MM.1S (cell line): ENCODE results near the gene LRRC10B.

Experiments
- DNase-seq: peaks from one replicate; pipeline ENCODE4 v3.0.0-alpha.2; 2015
- H2AFZ ChIP-seq: fragments of 300-600 bp; sonication (generic); 2 replicates; pipeline ENCODE4 v1.6.0; 2016; ENCODE audit warnings: antibody characterized with exemption, low read length
- H3F3A ChIP-seq: fragments of 300-600 bp; sonication (generic); 2 replicates; pipeline ENCODE4 v1.6.1; 2016; ENCODE audit warnings: mild to moderate bottlenecking, antibody characterized with exemption, low read length, moderate library complexity, mixed read lengths; ENCODE audit not compliant: insufficient read depth
- H3K27ac ChIP-seq: fragments of 300-600 bp; sonication (generic); 2 replicates; pipeline ENCODE4 v1.5.1; 2016; ENCODE audit warnings: mild to moderate bottlenecking, low read length
- H3K27me3 ChIP-seq: fragments of 300-600 bp; sonication (generic); replicated peaks from 2 replicates; pipeline ENCODE4 v1.6.0; 2016; ENCODE audit warnings: low read length; ENCODE audit not compliant: insufficient read depth
- H3K36me3 ChIP-seq: fragments of 300-600 bp; sonication (generic); replicated peaks from 2 replicates; pipeline ENCODE4 v1.6.1; 2016; ENCODE audit warnings: mild to moderate bottlenecking, low read length, mixed read lengths; ENCODE audit not compliant: insufficient read depth
- H3K4me1 ChIP-seq: fragments of 300-600 bp; sonication (generic); 2 replicates; pipeline ENCODE4 v1.6.1; 2016; ENCODE audit warnings: low read length, mixed read lengths
- H3K4me2 ChIP-seq: fragments of 300-600 bp; sonication (generic); 2 replicates; pipeline ENCODE4 v1.6.0; 2016; ENCODE audit warnings: low read depth, low read length
- H3K4me3 ChIP-seq: fragments of 300-600 bp; sonication (generic); 2 replicates; pipeline ENCODE4 v1.5.1; 2016; ENCODE audit warnings: low read length, mixed read lengths
- H3K79me2 ChIP-seq: fragments of 300-600 bp; sonication (generic); 2 replicates; pipeline ENCODE4 v1.6.1; 2016; ENCODE audit warnings: mixed run types, low read length, mixed read lengths
- H3K9ac ChIP-seq: fragments of 300-600 bp; sonication (generic); 2 replicates; pipeline ENCODE4 v1.6.1; 2016; ENCODE audit warnings: low read length, mixed read lengths
- H3K9me2 ChIP-seq: fragments of 300-600 bp; sonication (generic); replicated peaks from 2 replicates; pipeline ENCODE4 v1.6.1; 2016; ENCODE audit warnings: mild to moderate bottlenecking, low read length, mixed read lengths; ENCODE audit not compliant: insufficient read depth
- H3K9me3 ChIP-seq: fragments of 300-600 bp; sonication (generic); replicated peaks from 2 replicates; pipeline ENCODE4 v1.6.1; 2016; ENCODE audit warnings: mild to moderate bottlenecking, low read length, mixed read lengths; ENCODE audit not compliant: insufficient read depth
- H4K20me1 ChIP-seq: fragments of 300-600 bp; sonication (generic); 2 replicates; pipeline ENCODE4 v1.6.1; 2016; ENCODE audit warnings: mild to moderate bottlenecking, low read length, moderate library complexity, mixed read lengths; ENCODE audit not compliant: insufficient read depth
- CTCF ChIP-seq: fragments of 300-600 bp; sonication (generic); IDR thresholded peaks from 2 replicates; pipeline ENCODE4 v1.5.1; 2016; ENCODE audit warnings: antibody characterized with exemption, low read length, mixed read lengths
- EZH2 ChIP-seq: fragments of 300-600 bp; sonication (generic); optimal IDR thresholded peaks from 2 replicates; pipeline ENCODE3; 2017; ENCODE audit warnings: low read depth, mild to moderate bottlenecking, antibody characterized with exemption, low read length, mixed read lengths
- EZH2phosphoT487 ChIP-seq: fragments of 300-600 bp; sonication (generic); IDR thresholded peaks from 2 replicates; pipeline ENCODE4 v1.6.1; 2018; ENCODE audit warnings: antibody characterized with exemption, low read length

LRRC10B gene

DNA sequence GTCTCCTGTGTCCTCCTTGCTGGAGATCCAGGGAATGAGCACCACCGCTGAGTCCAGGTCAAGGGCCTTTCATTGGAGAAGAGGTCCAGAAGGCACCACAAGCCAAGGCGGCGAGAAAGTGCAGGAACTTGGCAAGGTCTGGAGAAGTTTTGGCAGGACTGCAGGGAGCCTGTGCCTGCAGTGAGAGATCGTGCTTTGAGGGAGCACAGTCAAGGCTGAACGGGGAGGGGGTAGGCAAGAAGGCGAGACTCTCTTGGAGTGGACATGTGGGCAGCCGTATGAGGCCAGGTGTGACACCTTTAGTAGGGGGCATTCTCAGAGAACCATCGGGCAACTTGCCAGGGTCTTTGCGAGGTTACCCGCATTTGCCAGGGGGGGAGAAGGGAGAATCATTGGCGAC, 30.5 kb downstream of the LRRC10B start:
- Histone ChIP-seq H3K9me3 (no peaks in the 10 kb centered on the region), H3K4me3 (no peak overlapping the region), H3K4me2 (no peak overlapping the region), H3K9ac (no peak overlapping the region), H2AFZ (no peak overlapping the region), H3K9me2 (no peaks in the 10 kb centered on the region), H4K20me1 (no peaks in the 10 kb centered on the region), H3K79me2 (no peaks in the 10 kb centered on the region), H3F3A (no peaks in the 10 kb centered on the region), H3K27ac (no peak overlapping the region), H3K36me3 (no peaks in the 10 kb centered on the region), H3K4me1 (no peaks in the 10 kb centered on the region), H3K27me3 (peaks cover 98% of the 10 kb centered on the region)
- DNase-seq: no peak
- TF ChIP-seq EZH2: no peak

DNA sequence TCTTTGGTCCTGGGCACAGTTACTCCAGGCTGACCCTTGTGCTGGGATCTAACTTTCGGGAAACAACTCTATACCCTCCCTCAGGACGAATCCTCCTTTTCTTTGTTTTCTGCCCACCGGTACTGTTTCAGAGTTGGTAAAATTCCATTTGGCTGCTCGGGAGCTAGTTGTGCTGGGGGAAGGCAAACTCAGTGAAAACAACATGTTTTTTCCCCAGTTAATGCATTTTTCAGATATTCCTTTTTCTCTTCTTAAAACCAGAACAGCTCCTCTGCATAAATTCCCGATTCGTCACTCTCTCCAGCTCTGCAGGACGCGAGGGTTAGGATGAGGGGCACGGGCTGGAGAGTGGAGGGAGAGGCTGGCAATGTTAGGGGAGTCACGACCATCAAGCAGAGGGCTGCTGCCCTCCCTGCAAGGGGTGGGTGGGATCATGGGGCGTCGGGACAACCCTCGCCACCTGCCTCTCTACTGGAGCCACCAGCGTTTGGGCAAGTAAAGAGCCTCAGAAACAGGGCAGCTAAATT, 31.3 kb downstream of the LRRC10B start:
- no peak overlapping the region for H3K4me3 ChIP-seq
- no peaks in the 10 kb centered on the region for H3F3A ChIP-seq
- no peaks in the 10 kb centered on the region for H3K4me1 ChIP-seq
- no peaks in the 10 kb centered on the region for H3K36me3 ChIP-seq
- H3K27me3 ChIP-seq: peaks cover 99% of the 10 kb centered on the region
- H3K9me3 ChIP-seq: no peaks in the 10 kb centered on the region
- DNase-seq: no peak
- H3K9me2 ChIP-seq: no peaks in the 10 kb centered on the region
- TF ChIP-seq CTCF (no peak), EZH2phosphoT487 (no peak), EZH2 (no peak)
- H2AFZ ChIP-seq: no peak overlapping the region
- H3K79me2 ChIP-seq: no peaks in the 10 kb centered on the region
- no peaks in the 10 kb centered on the region for H4K20me1 ChIP-seq
- no peak overlapping the region for H3K4me2 ChIP-seq
- H3K27ac ChIP-seq: no peak overlapping the region
- H3K9ac ChIP-seq: no peak overlapping the region

DNA sequence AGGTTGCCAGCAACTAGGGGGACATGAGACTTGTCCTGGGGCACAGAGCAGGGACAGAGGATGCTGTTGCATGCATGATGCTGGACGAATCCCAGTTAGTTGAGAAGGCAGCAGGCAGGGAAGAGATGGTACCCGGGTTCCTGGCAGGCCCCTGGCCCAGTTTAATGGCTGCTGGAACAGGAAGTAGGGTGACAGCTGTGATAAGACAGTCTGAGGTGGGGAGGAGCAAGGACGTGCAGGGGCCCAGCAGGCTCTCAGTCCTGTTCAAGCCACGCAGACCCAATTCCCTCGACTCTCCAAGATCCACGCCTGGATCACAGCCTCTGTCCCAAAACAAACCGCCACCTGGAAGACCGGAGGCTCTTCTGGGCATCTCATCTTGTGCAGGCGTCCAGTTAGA, 32.0 kb downstream of the LRRC10B start:
- no peaks in the 10 kb centered on the region for H4K20me1 ChIP-seq
- no peak overlapping the region for H2AFZ ChIP-seq
- no peaks in the 10 kb centered on the region for H3K36me3 ChIP-seq
- no peaks in the 10 kb centered on the region for H3K9me2 ChIP-seq
- peaks cover 99% of the 10 kb centered on the region for H3K27me3 ChIP-seq
- H3K79me2 ChIP-seq: no peaks in the 10 kb centered on the region
- no peak overlapping the region for H3K4me2 ChIP-seq
- no peaks in the 10 kb centered on the region for H3K9me3 ChIP-seq
- H3F3A ChIP-seq: no peaks in the 10 kb centered on the region
- DNase-seq: no peak
- H3K9ac ChIP-seq: no peak overlapping the region
- TF ChIP-seq CTCF (no peak), EZH2 (no peak), EZH2phosphoT487 (no peak)
- H3K4me1 ChIP-seq: no peaks in the 10 kb centered on the region
- H3K4me3 ChIP-seq: no peak overlapping the region
- H3K27ac ChIP-seq: no peak overlapping the region

DNA sequence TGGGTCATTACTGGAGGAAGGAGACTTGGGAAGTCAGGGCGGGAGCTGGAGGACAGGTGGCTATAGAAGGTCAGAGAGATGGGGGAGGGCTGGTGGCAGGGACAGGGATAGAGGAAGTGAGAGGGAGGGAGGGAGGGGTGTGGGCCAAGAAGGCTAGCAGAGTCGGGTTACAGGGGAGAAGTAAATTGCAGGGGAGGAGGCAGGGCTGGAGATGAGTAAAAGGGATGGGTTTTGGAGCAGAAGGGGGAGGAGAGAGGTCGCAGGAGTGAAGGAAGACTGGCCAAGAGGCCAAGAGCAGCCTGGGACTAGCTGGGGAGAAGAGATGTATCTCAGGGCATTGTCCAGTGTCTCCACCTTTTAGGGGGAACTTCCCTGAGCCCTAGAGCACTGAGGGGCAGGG, 33.0 kb downstream of the LRRC10B start:
- H3K9me2 ChIP-seq: no peaks in the 10 kb centered on the region
- H3K36me3 ChIP-seq: no peaks in the 10 kb centered on the region
- no peak overlapping the region for H3K9ac ChIP-seq
- H3K4me2 ChIP-seq: no peak overlapping the region
- H2AFZ ChIP-seq: no peak overlapping the region
- H4K20me1 ChIP-seq: no peaks in the 10 kb centered on the region
- no peaks in the 10 kb centered on the region for H3K4me1 ChIP-seq
- peaks cover 95% of the 10 kb centered on the region for H3K27me3 ChIP-seq
- H3K9me3 ChIP-seq: no peaks in the 10 kb centered on the region
- no peak overlapping the region for H3K27ac ChIP-seq
- DNase-seq: no peak
- no peak overlapping the region for H3K4me3 ChIP-seq
- TF ChIP-seq CTCF (no peak), EZH2 (no peak), EZH2phosphoT487 (no peak)
- H3F3A ChIP-seq: no peaks in the 10 kb centered on the region
- no peaks in the 10 kb centered on the region for H3K79me2 ChIP-seq
